GM19239 (cell line): ENCODE results near the gene RBM22.

ENCODE experiments used
- DNase-seq: peaks from one replicate; pipeline ENCODE4 v3.0.0; 2011; ENCODE audit warnings: low spot score; ENCODE audit not compliant: insufficient read length
- FAIRE-seq: peaks from 2 replicates; lab custom pipeline; 2011; peaks lifted over from hg19 to GRCh38; lab: Jason Lieb, UNC

RBM22 gene

GRCh38 chr5:150653762-150654556 lies 46.9 kb downstream of the RBM22 start:
- FAIRE-seq: no peak
- DNase-seq: no peak

DNA sequence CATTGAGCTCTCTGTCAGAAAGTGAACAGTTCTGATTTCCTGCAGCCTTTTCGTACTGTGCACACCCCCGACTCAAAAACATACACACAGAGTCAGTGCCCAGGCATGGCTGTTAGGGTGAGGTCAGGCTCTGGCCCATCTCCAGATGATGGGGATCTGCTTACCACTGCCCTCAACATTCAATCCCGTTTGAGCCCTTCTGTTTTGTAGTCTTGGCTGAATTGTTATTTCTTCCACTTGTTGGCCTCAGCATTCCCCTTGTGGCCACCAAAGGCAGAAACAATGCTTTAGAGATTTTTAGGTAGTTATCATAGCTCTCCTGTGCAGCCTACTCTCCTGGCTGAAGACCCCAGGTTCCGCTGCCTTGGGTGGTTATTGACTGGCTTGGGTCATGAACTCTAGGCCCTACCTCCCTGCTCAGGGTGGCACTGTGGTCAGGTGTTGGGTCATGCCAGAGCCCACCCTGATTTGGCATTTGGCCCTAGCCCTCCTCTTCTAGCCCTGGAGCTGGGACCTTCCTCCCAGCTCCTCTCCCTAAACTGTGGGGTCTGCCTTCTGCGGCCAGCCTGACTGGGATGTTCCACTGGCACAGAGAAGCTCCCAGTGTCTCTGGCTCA lies 47.6 kb downstream of the RBM22 start:
- FAIRE-seq (no peak), DNase-seq (no peak)

- FAIRE-seq (no peak), DNase-seq (no peak)
Observed at GRCh38 chr5:150651924-150652671, 48.8 kb downstream of the RBM22 start.

DNA sequence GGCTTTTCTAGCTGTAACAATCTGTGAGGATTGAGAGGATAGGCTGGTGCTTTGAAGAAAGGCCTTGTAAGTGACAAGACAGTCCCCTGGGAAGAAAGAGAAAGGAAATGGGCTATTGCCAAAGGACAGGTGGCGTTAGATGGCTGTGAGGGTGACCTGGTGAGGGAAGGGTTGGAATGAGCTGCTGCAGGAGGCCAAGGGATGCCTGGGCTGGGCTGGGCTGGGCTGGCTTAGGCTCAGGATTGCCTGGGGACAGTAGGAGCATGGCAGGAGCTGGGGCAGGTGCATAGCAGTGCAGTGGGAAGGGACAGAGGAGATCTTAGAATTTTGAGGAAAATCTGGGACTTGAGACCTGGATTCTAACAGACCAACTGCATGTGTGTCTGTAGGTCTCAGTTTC lies 49.5 kb downstream of the RBM22 start:
- FAIRE-seq (no peak), DNase-seq (no peak)

GRCh38 chr5:150650021-150651006 lies 50.5 kb downstream of the RBM22 start:
- DNase-seq: no peak

DNA sequence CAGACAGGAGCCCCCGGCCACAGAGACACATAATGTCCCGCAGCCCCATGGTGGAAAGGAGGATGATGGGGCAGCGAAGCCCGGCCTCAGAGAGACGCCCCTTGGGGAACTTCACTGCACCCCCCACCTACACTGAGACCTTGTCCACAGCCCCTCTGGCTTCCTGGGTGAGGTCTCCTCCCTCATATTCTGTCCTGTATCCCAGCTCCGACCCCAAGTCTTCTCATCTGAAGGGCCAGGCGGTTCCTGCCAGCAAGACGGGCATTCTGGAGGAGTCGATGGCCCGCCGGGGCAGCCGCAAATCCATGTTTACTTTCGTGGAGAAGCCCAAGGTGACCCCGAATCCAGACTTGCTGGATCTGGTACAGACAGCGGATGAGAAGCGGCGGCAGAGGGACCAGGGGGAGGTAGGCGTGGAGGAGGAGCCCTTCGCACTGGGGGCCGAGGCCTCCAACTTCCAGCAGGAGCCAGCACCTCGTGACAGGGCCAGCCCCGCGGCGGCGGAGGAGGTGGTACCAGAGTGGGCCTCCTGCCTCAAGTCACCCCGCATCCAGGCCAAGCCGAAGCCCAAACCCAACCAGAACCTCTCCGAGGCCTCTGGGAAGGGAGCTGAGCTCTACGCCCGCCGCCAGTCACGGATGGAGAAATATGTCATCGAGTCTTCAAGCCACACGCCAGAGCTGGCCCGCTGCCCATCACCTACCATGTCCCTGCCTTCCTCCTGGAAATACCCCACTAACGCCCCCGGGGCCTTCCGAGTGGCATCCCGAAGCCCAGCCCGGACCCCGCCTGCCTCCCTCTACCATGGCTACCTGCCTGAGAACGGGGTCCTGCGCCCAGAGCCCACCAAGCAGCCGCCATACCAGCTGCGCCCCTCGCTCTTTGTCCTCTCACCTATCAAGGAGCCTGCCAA lies 51.5 kb downstream of the RBM22 start:
- DNase-seq (no peak), FAIRE-seq (no peak)

More at GRCh38 chr5:150650021-150651006, 50.5 kb downstream of the RBM22 start:
- FAIRE-seq: no peak

DNA sequence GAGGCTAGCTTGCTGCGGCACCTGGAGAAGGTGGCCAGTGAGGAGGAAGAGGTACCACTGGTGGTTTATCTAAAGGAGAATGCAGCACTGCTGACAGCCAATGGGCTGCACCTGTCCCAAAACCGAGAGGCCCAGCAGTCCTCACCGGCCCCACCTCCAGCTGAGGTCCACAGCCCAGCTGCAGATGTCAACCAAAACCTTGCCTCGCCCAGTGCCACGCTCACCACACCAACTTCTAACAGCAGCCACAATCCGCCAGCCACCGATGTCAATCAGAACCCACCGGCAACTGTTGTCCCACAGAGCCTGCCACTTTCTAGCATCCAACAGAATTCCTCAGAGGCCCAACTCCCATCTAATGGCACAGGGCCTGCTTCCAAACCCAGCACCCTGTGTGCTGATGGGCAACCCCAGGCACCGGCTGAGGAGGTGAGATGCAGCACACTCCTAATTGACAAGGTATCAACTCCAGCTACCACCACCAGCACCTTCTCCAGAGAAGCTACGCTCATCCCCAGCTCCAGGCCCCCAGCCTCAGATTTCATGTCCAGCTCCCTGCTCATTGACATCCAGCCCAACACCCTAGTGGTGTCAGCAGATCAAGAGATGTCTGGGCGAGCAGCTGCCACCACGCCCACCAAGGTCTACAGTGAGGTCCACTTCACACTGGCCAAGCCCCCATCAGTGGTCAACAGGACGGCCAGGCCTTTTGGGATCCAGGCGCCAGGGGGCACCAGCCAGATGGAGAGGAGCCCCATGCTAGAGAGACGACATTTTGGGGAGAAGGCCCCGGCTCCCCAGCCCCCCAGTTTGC lies 52.4 kb downstream of the RBM22 start:
- DNase-seq: no peak
- no peak for FAIRE-seq

GRCh38 chr5:150647275-150648251 lies 53.3 kb downstream of the RBM22 start:
- no peak for FAIRE-seq
- DNase-seq: no peak

- no peak for DNase-seq
- no peak for FAIRE-seq
Observed at GRCh38 chr5:150645070-150645700, 55.7 kb downstream of the RBM22 start.

DNA sequence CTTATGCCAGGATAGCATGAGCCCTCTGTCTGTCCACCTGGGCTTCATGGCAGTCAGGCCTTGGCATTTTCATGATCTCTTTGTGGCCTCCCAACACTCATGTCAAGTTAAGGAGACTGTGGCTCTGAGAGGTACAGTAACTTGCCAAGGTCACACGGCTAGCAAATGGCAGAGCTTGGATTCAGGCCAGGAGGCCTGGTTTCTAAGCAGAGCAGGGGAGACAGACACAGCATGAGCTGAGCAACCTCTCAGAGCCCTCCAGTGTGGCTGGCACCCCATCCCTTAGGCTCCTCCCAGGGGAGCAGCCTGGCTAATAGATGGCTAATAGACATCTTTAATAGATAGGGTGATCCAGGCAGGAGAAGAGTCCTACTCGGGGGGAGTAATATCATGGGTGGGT lies 56.3 kb downstream of the RBM22 start:
- DNase-seq (no peak), FAIRE-seq (no peak)

GRCh38 chr5:150644058-150644457 lies 56.8 kb downstream of the RBM22 start:
- FAIRE-seq (no peak), DNase-seq (no peak)

GRCh38 chr5:150642991-150643710 lies 57.7 kb downstream of the RBM22 start:
- FAIRE-seq: no peak

GRCh38 chr5:150642567-150642927 lies 58.3 kb downstream of the RBM22 start:
- FAIRE-seq (no peak), DNase-seq (no peak)

More at GRCh38 chr5:150642991-150643710, 57.7 kb downstream of the RBM22 start:
- no peak for DNase-seq

GRCh38 chr5:150641824-150642566 lies 58.9 kb downstream of the RBM22 start:
- DNase-seq (no peak), FAIRE-seq (no peak)

DNA sequence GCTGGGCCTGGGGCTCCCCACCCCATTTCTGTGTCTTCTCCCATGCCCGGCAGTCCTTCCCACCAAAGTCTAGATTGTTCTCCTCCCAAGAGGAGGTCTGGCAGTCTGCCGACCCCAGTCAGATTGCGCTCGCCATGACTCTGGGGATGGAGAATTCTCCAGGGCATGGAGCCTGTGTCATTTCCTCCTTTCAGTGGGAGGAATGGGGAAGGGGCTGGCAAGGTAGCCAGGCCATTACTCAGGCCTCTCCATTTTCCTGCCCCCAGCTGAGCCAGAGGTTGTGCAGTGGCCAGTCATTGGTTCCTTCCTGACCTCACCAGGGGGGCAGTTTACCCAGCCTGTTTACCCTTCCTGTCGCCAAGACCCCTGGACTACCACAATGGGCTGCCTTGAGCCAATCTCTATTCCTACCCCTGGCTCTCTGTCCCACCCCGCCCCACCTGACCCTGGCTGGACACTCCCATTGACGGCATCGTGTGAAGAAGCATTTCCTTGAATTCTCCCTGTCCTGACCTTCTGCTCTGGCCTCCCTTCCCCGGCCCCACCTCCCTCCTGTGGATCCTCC lies 59.8 kb downstream of the RBM22 start:
- DNase-seq (no peak), FAIRE-seq (no peak)
